Tibial nerve (tissue), 4 donors: ENCODE results near the gene NRXN3. TPM values are rescaled to one million over a fixed set of nuclear protein-coding genes. Genes with fewer than 3 reads are reported as not detected.

ENCODE experiments used
- DNase-seq, 2 donors: peaks; one replicate each; pipeline ENCODE4 v3.0.0-alpha.2; 2019; ENCODE audit warnings: low spot score in 2 of 2
- H3K27ac ChIP-seq, 4 donors: fragments of 200-600 bp; sonication (generic) in 3 of 4; one replicate each; pipeline ENCODE4 v1.5.1; 2017 to 2019; ENCODE audit warnings: mild to moderate bottlenecking in 1 of 4
- H3K27me3 ChIP-seq, 2 donors: fragments of 200-600 bp; sonication (generic) in 1 of 2; one replicate each; pipeline versions ENCODE4 v1.5.1 to v1.6.0; 2017 to 2019
- H3K36me3 ChIP-seq, 3 donors: fragments of 200-600 bp; sonication (generic); one replicate each; pipeline ENCODE4 v1.5.1; 2018 to 2019
- H3K4me1 ChIP-seq, 4 donors: fragments of 200-600 bp; sonication (generic) in 3 of 4; one replicate each; pipeline ENCODE4 v1.5.1; 2017 to 2019
- H3K4me3 ChIP-seq, 4 donors: fragments of 200-600 bp; sonication (generic) in 3 of 4; one replicate each; pipeline ENCODE4 v1.5.1; 2017 to 2019; ENCODE audit warnings: mild to moderate bottlenecking in 1 of 4, moderate library complexity in 1 of 4
- H3K9me3 ChIP-seq, 4 donors: fragments of 200-600 bp; sonication (generic) in 3 of 4; one replicate each; pipeline ENCODE4 v1.5.1; 2017 to 2019
- EP300 ChIP-seq, 2 donors: sonication (generic); formaldehyde crosslinking; IDR thresholded peaks; one replicate each; pipeline ENCODE4 v1.6.1; 2017; ENCODE audit warnings: antibody characterized with exemption in 2 of 2, mild to moderate bottlenecking in 1 of 2
- POLR2A ChIP-seq, 2 donors: fragments of 450-650 bp; IDR thresholded peaks; one replicate each; pipeline ENCODE4 v1.6.1; 2017; ENCODE audit warnings: antibody characterized with exemption in 2 of 2, mild to moderate bottlenecking in 2 of 2, moderate library complexity in 2 of 2
- WGBS, 2 donors: methylation state at CpG; one replicate each; pipeline ENCODE4 v1.1.5; 2018; 5-methylcytosine and 5-hydroxymethylcytosine counted together
- total RNA-seq, 4 donors: library from RNA; depleted of rRNA; stranded (reverse); fragments of >200 nt; gene quantifications; one replicate each; pipeline ENCODE4 v1.1.0, GENCODE V29; 2016
- TF ChIP-seq, protein P1 (sequence below), 5 experiments: fragments of 200-600 bp in 3 of 5; fragments of 450-650 bp in 2 of 5; sonication (generic) in 3 of 5; IDR thresholded peaks; one replicate each; pipeline ENCODE4 v1.5.1; 2016 to 2019; ENCODE audit warnings: antibody characterized with exemption in 5 of 5, mild to moderate bottlenecking in 3 of 5, moderate library complexity in 2 of 5

NRXN3 gene
- total RNA-seq, 4 donors from 2014 or later = 16.7 to 52.2 (median 19.7) TPM

DNA sequence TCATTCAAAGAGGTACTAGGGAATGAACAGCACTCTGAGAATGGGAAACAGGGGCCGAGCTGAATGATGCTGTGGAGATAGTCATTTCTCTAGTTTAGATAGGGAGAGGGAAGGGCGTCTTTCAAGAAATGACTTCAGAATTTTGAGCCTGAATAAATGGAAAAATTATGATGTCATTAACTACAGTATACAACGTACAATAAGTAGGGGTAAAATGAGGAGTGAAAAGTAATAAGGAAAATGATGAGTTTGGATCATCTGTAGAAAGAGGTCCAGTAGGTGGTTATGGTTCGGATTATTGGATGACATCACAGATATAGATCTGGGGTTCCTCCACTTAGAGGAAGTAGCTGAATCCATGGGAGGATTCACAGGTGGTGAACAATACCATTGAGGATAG, 1081.1 kb downstream of the NRXN3 start:
- WGBS, 2 donors = 66 to 84% methylated on average over 4 of the region's 4 CpGs
- no peaks in the 10 kb centered on the region for H3K36me3 ChIP-seq
- H3K27ac ChIP-seq = no peak overlapping the region
- no peaks in the 10 kb centered on the region for H3K9me3 ChIP-seq
- no peaks in the 10 kb centered on the region for H3K27me3 ChIP-seq
- H3K4me1 ChIP-seq = no peaks in the 10 kb centered on the region
- TF ChIP-seq POLR2A (IDR thresholded peaks at IDR 0.05) = no peak
- TF ChIP-seq, protein P1, sequence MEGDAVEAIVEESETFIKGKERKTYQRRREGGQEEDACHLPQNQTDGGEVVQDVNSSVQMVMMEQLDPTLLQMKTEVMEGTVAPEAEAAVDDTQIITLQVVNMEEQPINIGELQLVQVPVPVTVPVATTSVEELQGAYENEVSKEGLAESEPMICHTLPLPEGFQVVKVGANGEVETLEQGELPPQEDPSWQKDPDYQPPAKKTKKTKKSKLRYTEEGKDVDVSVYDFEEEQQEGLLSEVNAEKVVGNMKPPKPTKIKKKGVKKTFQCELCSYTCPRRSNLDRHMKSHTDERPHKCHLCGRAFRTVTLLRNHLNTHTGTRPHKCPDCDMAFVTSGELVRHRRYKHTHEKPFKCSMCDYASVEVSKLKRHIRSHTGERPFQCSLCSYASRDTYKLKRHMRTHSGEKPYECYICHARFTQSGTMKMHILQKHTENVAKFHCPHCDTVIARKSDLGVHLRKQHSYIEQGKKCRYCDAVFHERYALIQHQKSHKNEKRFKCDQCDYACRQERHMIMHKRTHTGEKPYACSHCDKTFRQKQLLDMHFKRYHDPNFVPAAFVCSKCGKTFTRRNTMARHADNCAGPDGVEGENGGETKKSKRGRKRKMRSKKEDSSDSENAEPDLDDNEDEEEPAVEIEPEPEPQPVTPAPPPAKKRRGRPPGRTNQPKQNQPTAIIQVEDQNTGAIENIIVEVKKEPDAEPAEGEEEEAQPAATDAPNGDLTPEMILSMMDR (IDR thresholded peaks at IDR 0.05) = no peak
- no peak for TF ChIP-seq EP300 (IDR thresholded peaks at IDR 0.05)
- DNase-seq = no peak
- H3K4me3 ChIP-seq = no peak overlapping the region

- no peaks in the 10 kb centered on the region for H3K9me3 ChIP-seq
- TF ChIP-seq POLR2A (IDR thresholded peaks at IDR 0.05) = no peak
- TF ChIP-seq EP300 (IDR thresholded peaks at IDR 0.05) = no peak
- TF ChIP-seq, protein P1 (IDR thresholded peaks at IDR 0.05) = no peak
- H3K27me3 ChIP-seq = no peaks in the 10 kb centered on the region
- no peaks in the 10 kb centered on the region for H3K4me1 ChIP-seq
- no peak overlapping the region for H3K4me3 ChIP-seq
- WGBS, 2 donors = 71 to 78% methylated on average over 3 of the region's 3 CpGs
- DNase-seq = no peak
- H3K27ac ChIP-seq = no peak overlapping the region
- no peaks in the 10 kb centered on the region for H3K36me3 ChIP-seq
These were observed 1083.4 kb downstream of the NRXN3 start for GRCh38 chr14:79253576-79253975.

DNA sequence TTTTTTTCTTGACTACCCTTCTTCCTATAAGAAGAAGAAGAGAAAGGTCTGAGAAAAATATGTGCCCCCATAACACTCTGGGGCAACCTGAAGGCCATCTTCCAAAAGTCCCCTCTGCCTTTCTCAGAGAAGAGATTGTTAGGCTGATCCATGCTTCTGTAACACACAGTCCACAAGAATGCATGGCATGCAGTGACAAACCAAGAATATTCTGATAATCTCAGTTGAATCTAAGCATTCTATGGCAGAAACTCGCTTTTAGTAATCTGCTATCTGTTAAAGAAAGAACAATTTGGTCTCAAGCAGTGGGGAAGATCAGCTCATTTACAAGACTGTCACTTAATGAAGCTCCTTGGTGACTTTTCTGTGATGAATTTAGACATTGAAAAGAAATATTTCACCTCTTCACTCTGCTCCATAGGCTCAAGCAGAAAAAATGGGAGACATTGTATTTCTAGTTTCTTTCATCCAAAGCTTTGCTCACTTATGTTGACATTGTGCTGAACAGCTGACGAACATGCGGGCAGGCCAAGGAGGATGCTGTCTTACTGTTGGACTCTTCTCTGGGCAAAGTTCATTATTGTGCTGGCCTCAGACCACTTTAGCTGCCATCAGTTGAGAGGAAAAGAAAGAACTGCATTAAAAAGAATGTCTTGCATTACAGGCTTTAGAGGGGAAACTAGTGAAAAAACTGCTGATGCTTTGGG, 1084.0 kb downstream of the NRXN3 start:
- no peaks in the 10 kb centered on the region for H3K27me3 ChIP-seq
- H3K4me3 ChIP-seq = no peak overlapping the region
- TF ChIP-seq POLR2A (IDR thresholded peaks at IDR 0.05) = no peak
- TF ChIP-seq, protein P1 (IDR thresholded peaks at IDR 0.05) = no peak
- TF ChIP-seq EP300 (IDR thresholded peaks at IDR 0.05) = no peak
- DNase-seq = no peak
- no peaks in the 10 kb centered on the region for H3K9me3 ChIP-seq
- H3K36me3 ChIP-seq = no peaks in the 10 kb centered on the region
- H3K4me1 ChIP-seq = no peaks in the 10 kb centered on the region
- WGBS, 2 donors = 42 to 53% methylated on average over 3 of the region's 3 CpGs
- H3K27ac ChIP-seq = no peak overlapping the region

GRCh38 chr14:79256380-79256779, 1086.2 kb downstream of the NRXN3 start:
- Histone ChIP-seq H3K4me3 (no peak overlapping the region), H3K9me3 (no peaks in the 10 kb centered on the region), H3K27me3 (no peaks in the 10 kb centered on the region), H3K27ac (no peak overlapping the region), H3K4me1 (no peaks in the 10 kb centered on the region), H3K36me3 (no peaks in the 10 kb centered on the region)
- DNase-seq = no peak
- 77 to 84% methylated on average over 2 of the region's 2 CpGs for WGBS, 2 donors
- TF ChIP-seq POLR2A (IDR thresholded peaks at IDR 0.05) (no peak), EP300 (IDR thresholded peaks at IDR 0.05) (no peak)
- TF ChIP-seq, protein P1 (IDR thresholded peaks at IDR 0.05) = no peak

DNA sequence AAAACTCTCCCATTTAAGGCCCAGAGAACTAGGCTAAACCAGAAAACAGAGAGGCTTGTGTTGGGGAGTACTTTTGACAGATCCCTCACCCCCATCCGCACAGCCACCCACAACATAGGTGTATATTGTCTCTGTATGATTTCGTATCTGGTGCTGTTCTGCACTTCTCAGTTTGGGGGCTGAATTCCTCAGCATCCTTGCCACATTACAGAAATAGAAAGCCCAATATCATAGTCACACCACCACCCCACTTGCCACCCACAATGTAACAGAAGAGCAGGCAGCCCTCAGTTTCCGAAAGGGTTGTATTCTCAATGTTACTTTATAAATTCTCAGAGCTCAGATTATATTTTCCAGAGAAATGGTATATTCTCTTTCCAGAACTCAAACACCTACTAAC, 1090.2 kb downstream of the NRXN3 start:
- Histone ChIP-seq H3K36me3 (no peaks in the 10 kb centered on the region), H3K9me3 (no peaks in the 10 kb centered on the region), H3K4me3 (no peak overlapping the region), H3K4me1 (no peaks in the 10 kb centered on the region), H3K27ac (no peak overlapping the region), H3K27me3 (no peaks in the 10 kb centered on the region)
- no peak for DNase-seq
- WGBS, 2 donors = 90 to 91% methylated on average over 3 of the region's 3 CpGs
- TF ChIP-seq, protein P1 (IDR thresholded peaks at IDR 0.05) = no peak
- TF ChIP-seq POLR2A (IDR thresholded peaks at IDR 0.05) (no peak), EP300 (IDR thresholded peaks at IDR 0.05) (no peak)
